Measurements from ENCODE around the gene ZFP36L2.

DNA sequence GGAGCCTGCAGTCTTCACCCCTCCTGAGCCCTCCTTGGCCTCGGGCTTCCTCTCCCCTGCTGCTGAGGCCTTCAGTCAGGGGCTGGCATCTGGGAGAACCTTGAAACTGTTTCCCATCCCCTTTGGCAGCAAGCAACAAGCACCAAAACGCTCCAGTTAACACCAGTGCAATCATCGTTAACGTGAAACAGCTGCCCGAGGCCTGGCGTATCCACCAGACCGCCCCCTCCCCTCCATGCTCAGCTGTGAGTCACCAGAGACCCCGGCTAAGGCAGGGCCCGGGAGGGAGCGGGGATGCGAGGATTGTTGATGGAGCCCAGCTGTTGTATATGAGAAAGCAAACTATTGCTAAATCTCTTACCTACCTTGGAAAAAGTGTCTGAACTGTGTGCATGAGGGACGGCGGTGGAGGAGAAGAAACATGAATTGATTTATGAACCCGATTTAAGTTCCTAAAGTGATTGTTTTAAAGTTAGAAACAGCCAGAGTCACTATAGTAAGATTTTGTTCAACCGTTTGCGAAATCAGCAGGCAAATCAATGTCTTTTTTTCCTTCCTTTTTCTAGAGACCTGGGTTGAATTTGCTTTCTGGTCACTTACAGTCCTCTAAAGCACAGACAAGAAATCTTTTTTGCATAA is 5.2 kb downstream of the ZFP36L2 start:
- TF ChIP-seq POLR2A (IDR thresholded peaks at IDR 0.05; ENCODE audit: low read length) (no peak), GATA1 (IDR thresholded peaks at IDR 0.05; ENCODE audit: low read depth, low read length) (no peak)
